Hematopoietic multipotent progenitor cell treated with erythropoietin and hydrocortisone succinate and interleukin-3 and kit ligand, for 8 days (in vitro differentiated cells): ENCODE data around the gene IL19.

Experiments
- DNase-seq: peaks from one replicate; pipeline ENCODE4 v3.0.0-alpha.2; 2015

The IL19 gene

DNA sequence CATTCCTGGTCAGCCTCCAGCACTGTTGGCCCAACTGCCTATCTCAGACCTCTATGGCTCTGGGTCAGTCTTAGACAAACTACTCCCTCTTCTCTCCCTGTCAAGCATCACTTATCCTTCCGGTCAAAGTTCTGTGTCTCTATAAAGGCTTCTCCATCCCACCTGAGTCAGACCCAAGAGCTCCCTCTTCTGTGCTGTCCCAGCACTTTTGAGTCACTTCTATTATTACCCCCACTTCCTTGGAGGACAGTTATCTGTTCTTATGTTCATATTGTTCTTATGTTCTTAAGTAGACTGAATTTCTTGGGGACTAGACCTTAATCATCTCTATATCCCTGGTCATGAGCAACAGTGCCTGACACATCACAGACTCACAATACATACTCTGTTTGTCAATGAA is 30.9 kb downstream of the IL19 start:
- no peak for DNase-seq

DNA sequence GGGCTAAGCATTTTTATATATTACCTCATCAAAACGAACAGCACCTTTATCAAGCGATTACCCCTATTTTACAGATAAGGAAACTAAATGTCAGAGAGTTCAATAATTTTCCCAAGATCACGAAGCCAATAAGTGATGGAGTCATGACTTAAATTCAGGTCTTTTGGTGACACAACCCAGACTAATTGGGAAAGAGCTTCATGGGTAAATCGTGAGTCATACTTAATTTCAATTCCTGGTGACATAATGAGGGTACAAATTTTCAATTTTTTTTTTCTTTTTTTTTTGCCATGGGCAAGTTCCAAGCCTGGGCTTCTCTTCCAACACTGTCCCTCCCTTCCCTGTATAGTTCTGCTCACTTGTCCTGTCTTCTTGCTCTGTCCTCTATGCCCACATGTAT is 31.8 kb downstream of the IL19 start:
- DNase-seq, result no peak

DNA sequence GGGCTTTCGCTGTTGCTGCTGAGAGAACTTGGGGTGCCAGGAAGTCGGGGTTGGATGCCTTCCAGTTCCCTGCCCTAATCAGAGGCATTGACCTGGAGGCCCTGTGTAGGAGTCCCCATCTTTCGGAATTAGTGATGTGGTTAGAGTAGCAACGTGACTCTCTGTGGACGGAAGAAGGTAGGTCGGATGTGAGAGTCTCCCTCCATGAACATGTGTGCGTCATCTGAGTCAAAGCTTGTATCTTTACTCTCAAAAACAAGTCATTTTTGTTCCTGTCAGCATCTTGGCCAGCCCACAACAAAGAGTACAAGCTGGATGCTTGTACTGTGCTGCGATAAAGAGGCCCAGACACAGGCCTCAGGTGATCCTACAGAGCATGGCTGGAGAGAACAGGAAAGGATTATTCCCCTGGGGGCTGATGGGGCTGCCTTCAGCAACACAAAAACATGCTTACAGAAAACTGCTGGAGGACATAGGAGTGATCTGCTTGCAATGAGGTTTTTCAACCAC is 32.7 kb downstream of the IL19 start:
- DNase-seq, result no peak

DNA sequence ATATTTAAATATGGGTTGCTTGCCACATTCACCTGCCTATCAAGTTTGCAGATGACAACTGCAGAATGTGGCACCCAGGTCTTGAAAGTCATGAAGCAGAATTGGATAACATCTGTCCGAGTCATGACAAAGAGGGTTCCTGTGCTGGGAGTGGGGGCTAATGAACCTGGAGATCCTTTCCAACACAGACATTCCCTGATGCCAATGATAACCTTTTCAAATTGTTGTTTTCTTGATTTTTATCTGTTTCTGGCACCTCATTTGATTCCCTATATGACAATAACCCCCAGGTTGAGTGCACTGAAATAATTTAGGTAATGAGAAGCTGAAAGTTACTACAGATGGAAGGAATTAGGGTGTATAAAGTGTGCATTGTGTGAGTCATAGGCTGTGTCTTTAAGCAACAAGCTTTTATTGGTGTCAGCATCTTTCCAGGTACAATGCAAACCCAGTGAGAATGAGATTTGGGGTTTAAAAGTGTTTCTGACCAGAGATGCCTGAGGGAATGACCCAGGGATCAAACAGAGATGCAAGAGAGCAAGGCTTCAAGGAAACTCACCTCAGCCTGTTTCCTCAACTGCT is 33.7 kb downstream of the IL19 start:
- no peak for DNase-seq

DNA sequence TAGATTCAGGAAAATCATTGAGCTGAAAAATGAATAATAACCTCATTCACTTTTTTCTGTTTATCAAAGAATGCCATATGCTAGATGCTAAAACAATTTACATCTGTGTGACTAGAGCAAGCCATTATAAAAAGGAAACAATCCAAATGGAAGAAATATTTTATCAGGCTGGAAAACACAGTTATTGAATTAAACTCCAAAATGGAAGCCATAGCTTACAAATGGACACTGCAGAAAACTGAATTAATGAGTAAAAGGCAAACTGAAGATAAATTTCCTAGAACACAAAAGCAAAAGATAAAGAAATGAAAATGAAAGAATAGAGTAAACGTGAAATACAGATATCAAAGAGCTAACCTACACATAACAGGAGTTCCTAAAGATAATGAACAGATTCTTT is 34.8 kb downstream of the IL19 start:
- no peak for DNase-seq

DNA sequence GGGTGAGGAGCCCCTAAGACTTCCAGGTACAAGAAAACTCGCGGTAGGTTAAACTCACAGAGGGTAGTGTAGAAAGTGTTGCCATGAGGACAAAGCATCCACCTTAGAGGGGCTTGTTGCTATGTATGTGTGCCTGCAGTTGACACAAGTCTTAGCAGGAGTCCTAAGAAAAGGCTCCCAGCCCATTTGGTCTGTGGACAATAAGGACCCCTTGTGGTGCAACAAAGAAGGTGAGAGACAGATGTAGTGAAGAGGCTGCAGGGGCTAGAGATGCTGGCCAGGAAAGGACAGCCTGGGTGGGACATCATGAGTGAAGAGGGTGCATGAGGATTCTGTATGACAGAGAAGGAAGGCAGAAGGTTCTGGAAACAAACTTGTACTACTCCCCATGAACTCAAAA is 38.0 kb downstream of the IL19 start:
- DNase-seq, result peak; percentile 51

DNA sequence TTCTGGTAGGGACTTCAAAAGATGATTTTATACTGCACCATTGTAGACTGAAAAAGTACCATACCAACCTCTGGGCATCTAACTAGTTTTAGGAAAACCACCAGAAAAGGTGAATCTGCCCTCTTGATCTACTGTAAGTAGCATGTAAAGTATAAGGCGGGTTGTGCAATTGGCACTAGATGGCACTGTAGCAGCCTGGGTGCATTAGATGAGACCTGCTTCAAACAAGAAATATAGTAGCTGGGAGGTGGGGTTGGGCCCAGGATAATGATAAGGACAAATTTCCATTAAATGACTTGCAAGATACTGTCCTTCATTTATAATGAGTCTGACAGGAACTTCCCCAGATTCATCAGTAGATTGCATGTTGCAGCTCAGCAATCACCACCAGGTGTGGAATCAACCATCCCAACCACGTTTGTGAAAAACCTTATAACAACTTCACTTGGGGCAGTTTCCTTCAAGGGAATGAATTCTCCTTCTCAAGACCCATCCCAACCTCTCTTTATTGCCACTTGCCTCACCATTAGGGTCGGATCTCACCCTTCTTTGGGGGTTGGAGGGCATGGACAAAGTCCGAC is 39.0 kb downstream of the IL19 start:
- peak; percentile 73 for DNase-seq

DNA sequence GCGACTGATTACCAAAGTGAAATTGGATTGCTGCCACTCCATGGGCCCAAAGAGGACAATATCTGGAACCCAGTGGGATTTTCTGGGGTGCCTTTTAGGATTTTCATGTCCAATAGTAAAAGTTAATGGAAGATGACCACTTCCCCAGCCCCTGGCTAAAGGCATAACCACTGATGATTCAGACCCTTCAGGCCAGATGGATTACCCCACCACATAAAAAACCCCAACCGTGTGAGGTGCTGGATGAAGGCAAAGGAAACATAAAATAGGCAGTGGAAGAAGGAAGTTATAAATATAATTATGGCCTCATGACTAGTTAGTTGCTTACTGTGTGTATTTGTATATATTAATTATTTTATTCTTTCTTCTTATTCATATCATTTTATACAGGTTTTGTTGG is 41.9 kb downstream of the IL19 start:
- no peak for DNase-seq

DNA sequence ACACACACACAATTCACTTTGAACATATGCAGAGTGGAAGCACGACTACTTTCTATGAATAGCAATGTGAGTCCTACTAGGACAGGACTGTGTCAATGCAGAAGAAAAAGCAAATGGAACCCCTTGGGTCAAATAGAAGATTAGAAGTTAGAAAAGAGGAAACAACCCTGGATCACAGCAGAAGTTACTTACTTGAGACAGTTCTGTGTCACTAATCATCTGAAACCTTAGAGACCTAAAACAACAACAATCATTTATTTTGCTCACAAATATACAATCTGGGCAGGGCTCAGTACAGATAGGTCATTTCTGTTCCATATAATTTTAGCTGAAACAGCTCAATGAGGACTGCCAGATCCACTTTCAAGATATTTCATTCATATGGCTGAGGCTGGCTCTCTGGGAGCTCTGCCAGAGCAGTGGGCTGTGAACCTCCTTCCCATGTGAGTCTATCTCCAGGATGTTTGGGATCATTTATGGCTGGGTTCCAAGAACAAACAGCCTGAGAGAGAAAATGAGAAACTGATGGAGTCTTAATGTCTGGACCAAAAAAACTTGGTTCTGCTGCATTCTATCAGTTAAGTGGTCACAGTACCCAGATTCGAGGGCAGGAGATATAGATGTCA is 44.3 kb downstream of the IL19 start:
- DNase-seq, result peak; percentile 26

DNA sequence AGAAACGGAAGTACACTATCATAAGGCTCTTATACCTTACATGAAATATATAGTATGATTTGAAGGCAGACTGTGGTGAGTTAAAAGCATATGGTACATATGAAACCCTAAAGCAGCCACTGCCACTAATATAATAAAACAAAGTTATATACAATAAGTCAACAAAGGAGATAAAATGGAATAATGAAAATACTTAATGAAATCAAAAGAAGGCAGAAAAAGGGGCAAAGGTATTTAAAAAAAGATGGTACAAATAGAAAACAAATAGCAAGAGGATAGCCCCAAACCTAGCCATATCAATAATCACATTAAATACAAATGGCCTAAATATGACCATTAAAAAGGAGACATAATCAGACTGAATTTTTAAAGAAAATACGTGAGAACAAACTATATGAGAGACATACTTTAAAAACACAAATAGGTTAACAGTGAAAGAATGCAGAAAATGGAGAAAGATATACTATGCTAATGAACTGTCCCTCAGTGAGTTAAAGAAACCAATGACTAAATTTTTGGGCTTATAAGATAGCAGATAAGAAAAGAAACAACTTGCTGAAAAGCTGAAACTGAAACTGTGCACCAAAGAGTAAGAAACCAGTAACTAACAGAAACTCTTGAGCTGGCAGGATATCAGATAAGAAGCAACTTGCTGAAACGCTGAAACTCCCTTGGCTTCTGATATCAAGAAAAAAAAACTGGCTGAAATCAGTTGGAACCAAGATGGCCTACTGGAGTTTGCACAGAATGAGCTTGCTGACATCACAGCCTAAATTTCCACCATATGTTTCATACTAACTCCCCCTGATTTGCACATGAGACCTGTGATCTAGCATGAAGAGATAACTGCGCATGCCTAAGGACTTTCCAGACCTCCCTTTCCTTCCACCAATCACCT is 46.1 kb downstream of the IL19 start:
- peak; percentile 93 for DNase-seq

DNA sequence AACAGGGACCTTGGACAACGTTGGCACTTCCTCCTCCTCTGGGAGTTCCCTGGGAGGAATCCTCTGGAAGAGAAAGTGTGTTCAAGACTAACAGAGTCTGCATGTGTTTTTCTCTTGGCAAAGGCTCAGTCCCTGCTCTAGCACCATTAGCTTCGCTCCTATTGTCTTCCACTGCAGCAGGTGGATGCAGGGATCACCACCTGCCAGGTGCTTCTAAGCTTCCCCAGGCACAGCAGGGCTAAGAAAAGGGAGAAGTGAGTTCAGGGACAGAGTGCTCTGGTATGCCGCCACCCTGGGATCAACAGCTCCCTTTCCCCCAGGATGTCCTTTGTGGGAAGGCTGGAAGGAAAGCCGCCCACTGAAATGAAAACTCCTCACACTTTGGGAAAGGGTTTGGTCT is 50.9 kb downstream of the IL19 start:
- DNase-seq, result no peak

DNA sequence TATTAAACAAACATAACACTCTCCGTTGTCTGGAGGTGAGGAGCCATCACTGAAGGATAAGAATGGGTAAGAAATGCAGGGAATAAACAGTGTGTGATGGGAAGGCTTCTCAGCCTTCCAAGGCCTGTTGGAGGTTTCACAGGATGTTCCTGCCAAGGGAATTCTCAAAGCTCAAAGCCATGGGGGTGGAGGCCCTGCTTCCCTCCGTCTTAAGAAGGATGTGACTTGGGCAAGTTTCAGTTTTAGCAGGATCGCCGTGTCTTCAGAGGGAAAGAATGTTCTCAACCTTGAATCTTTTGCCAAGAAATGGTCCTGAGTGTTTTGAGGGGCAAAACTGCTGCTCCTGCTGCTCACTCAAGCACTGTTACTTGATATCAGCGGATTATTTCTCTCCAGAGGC is 53.2 kb downstream of the IL19 start:
- no peak for DNase-seq

DNA sequence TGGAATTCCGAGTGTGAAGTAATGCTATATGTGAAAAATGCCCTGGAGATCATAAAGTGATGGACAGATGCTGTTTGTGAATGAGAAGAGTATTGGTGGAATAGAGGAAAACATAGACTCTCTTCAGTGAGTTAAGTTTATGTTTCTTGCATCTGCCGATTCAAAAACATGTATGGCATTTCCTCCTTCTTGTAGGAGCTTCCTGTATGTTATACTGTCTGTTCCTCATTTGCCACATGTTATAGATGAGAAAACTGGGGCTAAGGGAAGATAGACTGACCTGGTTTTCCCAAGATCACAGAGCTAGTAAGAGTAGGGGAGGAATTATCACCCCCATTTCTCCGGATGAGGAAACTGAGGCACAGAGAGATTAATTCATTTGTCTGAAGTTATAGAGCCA is 53.8 kb downstream of the IL19 start:
- DNase-seq, result no peak

DNA sequence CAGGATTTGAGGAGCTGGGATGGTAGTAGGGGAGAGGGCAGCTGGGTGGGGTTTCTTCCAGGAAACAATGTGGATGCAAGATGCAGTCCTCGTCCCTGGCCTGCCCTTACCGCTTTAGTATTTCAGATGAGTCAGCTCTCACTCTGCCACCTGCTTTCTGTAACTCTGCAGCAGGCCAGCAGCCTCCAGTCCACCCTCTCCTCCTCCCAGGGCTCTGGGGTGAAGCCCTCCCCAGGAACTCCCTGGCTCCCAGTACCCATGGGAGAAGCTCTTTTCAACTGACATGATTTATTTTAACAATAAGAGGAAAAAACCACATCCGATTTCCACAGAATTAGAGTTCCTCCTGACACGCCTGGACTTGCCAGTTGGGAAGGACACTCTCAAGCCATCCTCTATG is 55.8 kb downstream of the IL19 start:
- no peak for DNase-seq

DNA sequence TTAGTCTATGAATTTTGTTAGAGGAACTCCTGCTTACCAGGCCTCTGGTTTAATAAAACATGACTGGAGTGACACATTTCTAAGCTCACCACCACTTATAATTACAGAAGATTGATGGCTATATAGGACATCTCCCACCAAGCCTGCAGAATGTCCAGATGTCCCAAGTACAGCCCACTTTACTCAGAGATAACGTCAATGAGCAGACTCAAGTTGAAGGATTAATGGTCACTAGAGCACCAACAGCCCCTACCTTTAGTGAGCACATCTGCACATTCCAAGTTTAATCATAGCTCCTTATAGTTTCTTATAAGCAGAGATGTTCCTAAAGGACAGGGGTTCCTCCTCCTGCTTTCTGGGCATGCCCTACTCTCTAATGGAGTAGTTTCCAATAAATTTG is 57.5 kb downstream of the IL19 start:
- no peak for DNase-seq

DNA sequence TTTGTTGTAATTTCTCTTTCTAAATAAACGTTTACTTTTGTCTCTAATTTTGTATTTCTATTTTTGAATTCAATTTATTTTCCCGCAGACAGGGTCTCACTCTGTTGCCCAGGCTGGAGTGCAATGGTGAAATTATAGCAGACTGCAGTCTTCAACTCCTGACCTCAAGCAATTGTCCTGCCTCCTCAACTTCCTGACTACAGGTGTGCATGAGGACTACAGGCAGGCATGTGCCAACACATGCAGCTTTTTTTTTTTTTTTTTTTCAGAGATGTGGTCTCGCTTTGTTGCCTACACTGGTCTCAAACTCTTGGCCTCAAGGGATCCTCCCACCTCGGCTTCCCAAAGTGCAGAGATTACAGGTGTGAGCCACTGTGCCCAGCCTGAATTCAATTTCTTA is 58.2 kb downstream of the IL19 start:
- DNase-seq, result no peak

DNA sequence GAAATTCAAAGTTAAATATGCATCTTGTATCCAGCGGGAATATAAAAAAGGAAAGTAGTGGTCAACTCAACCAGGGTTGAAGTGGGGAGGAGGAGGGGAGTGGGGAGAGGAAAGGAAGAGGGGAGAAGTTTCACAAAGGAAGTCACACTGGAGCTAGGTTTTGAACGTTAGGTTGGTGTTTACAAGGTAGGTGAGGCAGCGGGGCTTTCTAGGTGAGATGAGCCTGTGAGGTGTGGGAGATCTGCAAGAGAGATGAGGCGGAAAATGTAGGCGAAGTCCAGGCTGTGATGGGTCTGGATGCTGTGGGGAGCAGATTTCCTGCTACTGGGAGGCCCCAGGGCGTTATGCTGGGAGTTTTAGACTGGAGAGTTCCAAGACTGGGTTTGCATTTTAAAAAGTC is 58.7 kb downstream of the IL19 start:
- no peak for DNase-seq

DNA sequence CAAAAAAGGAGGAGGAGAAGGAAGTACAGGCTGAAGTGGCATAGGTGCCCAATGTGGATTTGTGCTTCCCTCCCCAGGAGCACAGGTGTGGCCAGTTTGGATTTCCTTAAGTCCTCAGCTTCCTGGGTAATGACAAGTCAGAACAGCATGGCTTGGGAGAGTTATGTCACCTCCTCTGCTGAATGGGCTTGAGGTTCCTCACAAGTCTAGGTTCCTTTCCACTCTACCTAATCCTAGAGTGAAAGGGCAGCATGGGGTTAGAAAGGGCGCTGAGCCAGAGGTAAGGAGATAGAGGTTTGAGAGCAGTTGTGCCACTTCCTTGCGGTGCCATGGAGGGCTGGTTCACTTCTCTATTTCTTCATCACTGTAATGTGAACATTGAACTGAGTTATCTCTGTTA is 59.3 kb downstream of the IL19 start:
- DNase-seq, result peak; percentile 34

DNA sequence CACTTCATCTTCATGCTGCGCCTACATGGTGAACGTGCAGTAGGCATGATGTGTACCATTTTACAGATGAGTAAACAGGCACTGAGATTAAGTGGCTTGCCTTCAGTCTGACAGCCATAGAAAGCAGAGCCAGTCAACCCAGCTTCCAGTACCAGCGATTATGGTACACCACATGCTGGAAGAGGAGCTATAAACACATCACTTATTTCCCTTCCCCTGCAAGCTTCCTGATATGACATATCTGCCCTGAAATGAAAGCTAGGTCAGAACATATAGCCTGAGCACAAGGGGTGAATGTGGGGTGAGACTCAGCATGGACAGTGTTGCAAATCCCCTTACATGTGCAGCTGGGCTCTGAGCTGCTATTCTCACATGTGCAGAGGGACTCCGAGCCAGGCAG is 61.1 kb downstream of the IL19 start:
- no peak for DNase-seq

DNA sequence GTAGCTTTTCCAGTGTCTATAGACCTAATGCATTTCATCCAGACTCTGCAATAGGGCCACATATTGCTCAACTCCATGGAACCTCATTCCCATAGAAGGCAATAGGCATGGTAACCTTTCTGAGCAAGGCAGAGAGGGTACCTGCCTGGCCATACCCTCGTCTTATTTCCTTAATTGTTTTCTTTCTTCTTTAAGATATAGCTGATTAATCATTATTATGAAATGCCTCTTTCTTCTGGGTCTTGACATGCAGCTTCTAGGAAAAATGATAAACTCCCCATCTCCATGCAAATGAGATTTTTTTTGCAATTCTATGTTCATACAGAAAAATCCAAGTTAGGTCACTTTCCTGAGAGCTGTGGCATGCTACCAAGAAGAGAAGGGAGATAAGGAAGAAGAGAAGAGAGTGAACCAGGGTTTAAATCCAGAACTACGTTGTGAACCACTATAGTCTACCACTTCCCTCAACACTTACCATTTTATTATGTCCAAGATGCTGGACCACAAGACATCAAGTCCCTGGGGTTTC is 61.8 kb downstream of the IL19 start:
- DNase-seq, result no peak

DNA sequence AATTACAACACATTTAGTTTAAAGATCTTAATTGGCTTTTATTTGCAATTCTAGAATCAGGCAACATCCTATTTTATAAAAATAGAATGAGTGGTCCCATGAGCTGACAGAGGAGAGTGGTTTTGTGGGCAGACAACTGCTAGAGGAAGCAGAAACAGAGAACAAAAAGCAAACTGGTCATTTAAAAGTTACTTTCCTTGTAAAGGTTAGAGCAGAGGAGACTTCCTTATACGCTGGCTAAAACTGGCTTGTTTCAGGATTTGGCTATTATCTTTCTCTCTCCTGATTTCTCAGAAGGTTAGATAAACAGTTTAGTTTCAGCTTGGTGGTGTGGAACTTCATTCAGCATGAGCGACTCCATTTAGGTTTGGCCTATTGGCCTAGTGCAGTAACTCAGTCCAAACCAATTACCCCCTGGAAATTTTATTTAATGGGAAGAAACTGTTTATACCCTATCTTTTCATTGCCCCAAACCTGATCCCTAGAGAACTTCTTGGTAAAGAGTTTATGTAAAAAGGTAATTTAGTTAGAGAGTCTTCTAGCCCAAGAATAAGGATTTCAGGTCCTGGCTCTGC is 62.6 kb downstream of the IL19 start:
- DNase-seq, result no peak

DNA sequence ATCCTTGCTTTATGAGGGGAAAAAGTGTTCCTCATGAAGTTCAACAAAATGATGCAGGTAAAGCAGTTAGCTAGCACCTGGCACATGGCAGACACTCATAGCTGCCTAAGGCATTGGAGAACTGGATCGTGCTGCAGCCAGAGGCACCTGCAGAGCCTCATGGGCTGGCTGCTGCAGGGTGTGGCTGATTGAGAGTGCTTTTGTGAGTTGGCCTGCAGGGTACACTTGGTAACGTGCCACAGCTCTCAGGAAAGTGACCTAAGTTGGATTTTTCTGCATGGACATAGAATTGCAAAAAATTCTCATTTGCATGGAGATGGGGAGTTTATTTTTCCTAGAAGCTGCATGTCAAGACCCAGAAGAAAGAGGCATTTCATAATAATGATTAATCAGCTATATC is 63.2 kb downstream of the IL19 start:
- DNase-seq, result no peak

DNA sequence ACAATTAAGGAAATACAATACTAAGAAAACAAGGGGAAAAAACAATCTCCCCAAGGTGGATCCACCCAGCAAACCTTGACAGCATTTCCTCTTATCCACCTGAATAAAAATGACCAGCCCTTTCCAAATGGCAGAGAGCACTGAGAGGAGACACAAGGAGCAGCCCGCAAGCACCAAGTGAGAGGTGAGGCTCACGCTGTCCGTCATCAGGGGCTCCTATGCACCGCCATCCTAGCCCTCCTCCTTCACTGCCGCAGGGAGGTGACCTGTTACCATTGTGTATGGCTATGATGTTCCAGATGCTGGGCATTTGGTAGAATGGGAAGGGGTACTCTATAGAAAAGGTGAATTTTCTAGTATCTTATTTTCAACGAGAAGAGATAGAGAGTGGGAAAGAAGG is 63.6 kb downstream of the IL19 start:
- DNase-seq, result no peak
